GM21381 (cell line): ENCODE results near the gene LRRC74A.

Source experiments
- ATAC-seq: cut with Tn5 transposase; IDR thresholded peaks from one replicate; pipeline ENCODE4 v1.9.1; 2021; ENCODE audit warnings: mild to moderate bottlenecking, moderate library complexity; ENCODE audit not compliant: unreplicated experiment

Gene LRRC74A

DNA sequence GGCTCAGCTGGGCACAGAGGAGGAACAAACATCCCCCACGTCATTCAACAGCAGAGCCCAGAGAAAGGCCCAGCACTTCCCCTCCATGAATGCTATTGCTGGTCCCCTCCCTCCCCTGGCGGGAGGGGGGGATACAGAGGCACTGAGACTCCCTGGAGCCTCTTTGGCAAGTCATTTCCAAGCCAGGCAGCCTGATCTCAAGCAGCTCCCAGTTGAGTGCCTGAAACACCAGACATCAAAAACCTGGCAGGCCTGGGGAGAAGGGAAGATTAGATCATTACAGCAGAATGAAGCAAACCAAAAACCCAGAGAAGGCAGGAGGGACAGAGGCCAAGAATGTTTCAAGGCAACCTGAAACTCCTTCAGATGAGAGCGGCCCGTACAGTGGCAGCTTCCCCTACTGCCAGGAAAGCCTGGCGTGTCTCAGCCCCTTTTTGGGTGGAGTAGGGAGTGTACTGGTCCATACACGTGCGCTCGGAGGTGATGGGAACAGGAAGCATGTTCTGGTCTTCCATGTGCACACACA, 92.1 kb downstream of the LRRC74A start:
- ATAC-seq = no peak

DNA sequence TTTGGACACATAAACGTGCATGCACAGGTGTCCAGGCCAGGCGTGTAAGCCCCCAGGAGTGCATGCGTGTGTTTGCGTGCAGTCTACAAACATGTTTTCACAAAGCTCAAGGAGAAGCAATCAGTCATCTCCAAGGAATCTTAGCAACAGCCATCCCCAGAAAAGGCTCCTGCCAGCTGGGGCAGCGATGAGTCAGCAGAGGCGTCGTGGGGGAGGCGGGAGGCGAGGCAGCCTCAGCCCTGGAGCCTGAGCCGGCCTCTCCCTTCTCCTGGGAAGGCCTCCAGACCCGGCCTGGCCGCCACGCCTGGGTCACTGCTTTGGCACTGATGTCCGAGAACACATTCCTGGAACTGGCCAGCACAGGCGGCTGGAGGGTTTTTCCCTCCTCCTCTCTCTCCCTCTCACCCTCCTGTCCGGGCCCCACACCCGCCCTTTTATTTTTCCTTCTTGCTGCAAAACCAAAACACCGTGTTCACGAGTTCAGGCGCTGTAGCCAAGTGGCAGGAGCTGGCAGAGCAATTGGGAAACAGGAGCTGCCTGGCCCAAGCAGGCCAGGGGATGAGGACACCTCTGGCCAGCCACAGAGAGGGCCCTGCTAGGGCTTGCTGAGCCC, 92.7 kb downstream of the LRRC74A start:
- ATAC-seq = no peak
